NCI-H524 (cell line): Measurements from ENCODE around the gene DYNC1I2.
"Not testable (repeated sequence)": the region's sequence is repeated elsewhere in the genome, so short reads cannot be mapped to it uniquely, and the experiment has no call there.

Experiments
- DNase-seq, 2 experiments: peaks; one replicate each; lab custom pipeline; 2025; lab: John Stamatoyannopoulos, UW

Gene DYNC1I2

DNA sequence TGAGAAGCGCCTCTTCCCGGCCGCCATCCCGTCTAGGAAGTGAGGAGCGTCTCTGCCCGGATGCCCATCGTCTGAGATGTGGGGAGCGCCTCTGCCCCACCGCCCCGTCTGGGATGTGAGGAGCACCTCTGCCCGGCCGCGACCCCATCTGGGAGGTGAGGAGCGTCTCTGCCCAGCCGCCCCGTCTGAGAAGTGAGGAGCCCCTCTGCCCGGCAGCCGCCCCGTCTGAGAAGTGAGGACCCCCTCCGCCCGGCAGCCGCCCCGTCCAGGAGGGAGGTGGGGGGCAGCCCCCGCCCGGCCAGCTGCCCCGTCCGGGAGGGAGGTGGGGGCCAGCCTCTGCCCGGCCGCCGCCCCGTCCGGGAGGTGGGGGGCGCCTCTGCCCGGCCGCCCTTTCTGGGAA lies 87.3 kb downstream of the DYNC1I2 start:
- not testable (repeated sequence) for DNase-seq

- DNase-seq, result no peak
These were observed 91.2 kb downstream of the DYNC1I2 start for GRCh38 chr2:171778515-171778914.

- no peak for DNase-seq
These were observed 98.2 kb downstream of the DYNC1I2 start for GRCh38 chr2:171785450-171785849.

GRCh38 chr2:171787333-171788072 lies 100.2 kb downstream of the DYNC1I2 start:
- DNase-seq, result no peak

DNA sequence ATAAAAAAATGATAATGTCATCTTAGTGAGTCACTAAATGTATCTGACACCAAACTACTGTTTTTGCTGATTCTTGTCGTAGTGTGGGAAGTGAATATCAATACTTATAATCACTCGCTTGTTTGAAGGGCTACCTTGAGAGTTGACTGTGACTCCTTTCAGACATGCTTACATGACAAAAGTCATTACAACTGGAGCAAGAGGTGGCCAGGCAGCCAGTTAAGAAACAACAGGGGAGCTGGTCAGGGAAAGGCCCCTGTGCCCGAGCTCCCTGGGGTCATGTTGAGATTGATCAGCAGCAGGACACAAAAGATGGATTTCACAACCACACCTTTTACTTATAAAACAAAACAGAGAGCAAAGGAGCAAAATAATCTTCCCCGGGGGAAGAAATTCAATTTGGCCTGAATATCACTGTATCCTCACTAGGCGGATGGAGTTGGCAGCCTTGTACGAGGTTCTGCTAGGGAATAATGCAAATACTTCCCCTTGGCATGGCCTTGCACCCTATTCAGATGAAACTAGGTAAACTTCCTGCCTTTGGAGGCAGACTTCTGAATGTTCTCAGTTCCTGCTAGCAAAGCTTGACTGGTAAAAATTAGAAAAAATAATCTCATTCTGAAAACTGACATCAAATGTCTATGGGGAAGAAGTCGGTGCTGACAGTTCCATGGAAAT lies 101.2 kb downstream of the DYNC1I2 start:
- DNase-seq, result no peak

DNA sequence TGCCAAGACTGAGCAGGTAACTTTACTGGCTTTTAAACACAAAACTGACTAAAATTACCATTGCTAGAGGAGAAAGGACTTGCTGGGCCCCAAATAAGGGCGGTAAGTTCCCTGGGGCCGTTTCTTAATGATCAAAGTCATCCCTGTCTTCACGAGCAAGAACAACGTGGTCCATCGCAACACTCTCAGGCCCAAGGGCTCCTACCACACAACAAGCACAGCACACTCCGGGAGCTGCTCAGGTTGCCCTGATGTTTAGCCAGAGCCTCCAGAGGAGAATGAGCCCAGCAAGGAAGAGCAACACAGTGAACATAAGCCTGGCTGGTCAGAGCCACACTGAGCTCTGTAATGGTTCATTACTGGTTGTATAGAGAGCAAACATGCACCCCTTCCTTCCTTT lies 102.7 kb downstream of the DYNC1I2 start:
- DNase-seq, result no peak

GRCh38 chr2:171791361-171791760 lies 104.1 kb downstream of the DYNC1I2 start:
- DNase-seq, result no peak

- DNase-seq, result no peak
These were observed 104.9 kb downstream of the DYNC1I2 start for GRCh38 chr2:171792157-171792556.

DNA sequence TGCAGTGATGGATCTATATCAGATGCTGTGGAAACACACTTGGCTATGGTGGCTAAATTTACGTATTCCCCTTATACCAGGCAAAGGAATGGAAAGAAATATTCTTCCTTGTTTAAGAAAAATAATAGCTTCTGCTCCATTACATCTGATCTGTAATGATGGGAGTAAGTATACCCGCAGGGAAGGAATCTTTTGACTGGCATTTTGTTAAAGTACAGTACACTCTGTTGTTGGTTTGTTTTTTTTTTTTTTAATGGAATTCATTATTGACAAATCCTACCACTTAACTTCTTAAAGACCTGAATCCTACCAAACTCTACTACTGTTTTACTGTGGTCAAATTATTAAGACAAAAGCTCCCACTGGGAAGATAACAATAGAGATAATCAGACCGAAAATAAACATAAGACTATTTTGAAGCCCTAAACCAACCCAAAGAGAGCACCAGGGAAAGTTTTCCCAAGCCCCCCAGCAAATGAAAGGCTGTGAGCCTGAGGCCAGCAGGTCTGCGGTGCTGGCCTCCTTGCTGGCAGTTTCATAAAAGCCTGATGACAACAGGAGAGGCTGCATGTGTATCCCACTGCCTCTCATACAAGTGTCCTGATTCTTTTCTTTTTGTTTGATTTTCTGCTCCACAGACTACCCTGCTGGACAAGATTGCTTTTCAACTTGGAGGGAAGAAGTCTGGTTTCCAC lies 105.8 kb downstream of the DYNC1I2 start:
- no peak for DNase-seq

- DNase-seq, result no peak
These were observed 106.7 kb downstream of the DYNC1I2 start for GRCh38 chr2:171793691-171794678.

DNA sequence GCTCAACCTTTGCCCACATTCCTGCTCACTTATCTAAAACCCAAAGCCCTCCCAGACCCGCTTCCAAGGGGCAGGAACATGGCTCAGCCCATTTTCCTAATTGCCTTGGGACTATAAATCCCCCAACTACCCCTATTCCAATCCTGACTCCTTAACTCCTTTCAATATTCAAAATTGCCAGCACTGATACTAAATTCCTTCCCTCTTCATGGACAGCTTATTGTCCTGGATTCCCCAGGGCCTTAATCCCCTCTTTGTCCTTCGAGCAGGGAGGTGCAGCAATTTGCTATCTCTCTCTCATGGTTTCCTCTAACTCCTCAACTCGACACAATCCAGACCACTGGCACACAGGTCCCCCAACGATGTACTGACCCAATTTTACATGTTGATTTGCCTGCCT lies 107.6 kb downstream of the DYNC1I2 start:
- peak in 1 of 2 experiments; percentile 0 for DNase-seq
